T-cell (primary cell): ENCODE measurements around the gene WDR86. TPM values are rescaled to one million over a fixed set of nuclear protein-coding genes. Genes with fewer than 3 reads are reported as not detected.

Source experiments
- ATAC-seq, 4 experiments: fragments of 200-7000 bp in 3 of 4; fragments of 150-1000 bp in 1 of 4; cut with Tn5 transposase; replicated peaks in 1 of 4; 1 replicate in 3 of 4; 2 replicates in 1 of 4; pipeline ENCODE4 v1.10.0; 2021; ENCODE audit warnings: moderate library complexity in 3 of 4, mild to moderate bottlenecking in 2 of 4, moderate number of reproducible peaks in 1 of 4
- CTCF ChIA-PET, 2 donors: fragments of 300-600 bp; sonication (Branson Sonifier 250); formaldehyde crosslinking; loops; one replicate each; lab custom pipeline; 2022; ENCODE audit warnings: antibody characterized with exemption in 2 of 2; lab: Charles Lee
- POLR2A ChIA-PET, 2 donors: fragments of 300-600 bp; sonication (Branson Sonifier 250); formaldehyde crosslinking; loops; one replicate each; lab custom pipeline; 2022; ENCODE audit warnings: antibody characterized with exemption in 2 of 2; lab: Charles Lee
- DNase-seq, 35 experiments: peaks; one replicate each; pipeline versions ENCODE4 v3.0.0 to v3.0.0-alpha.2; 2013 to 2023
- H3K27ac ChIP-seq: one replicate; pipeline ENCODE4 v1.5.1; 2013; ENCODE audit warnings: low read length
- H3K27me3 ChIP-seq, 2 experiments: replicated peaks in 1 of 2; 1 replicate in 1 of 2; 2 replicates in 1 of 2; pipeline versions ENCODE4 v1.6.1 to v1.7.0; 2013; ENCODE audit warnings: low read length in 1 of 2, mixed read lengths in 1 of 2; ENCODE audit not compliant: control insufficient read depth in 2 of 2, insufficient read depth in 2 of 2; ENCODE audit errors: extremely low read depth in 1 of 2
- H3K36me3 ChIP-seq, 2 donors: 1 replicate in 1 of 2; 2 replicates in 1 of 2; pipeline versions ENCODE4 v1.6.1 to v1.7.0; 2013; ENCODE audit warnings: low read length in 1 of 2; ENCODE audit not compliant: control insufficient read depth in 2 of 2, insufficient read depth in 1 of 2; ENCODE audit errors: extremely low read depth in 1 of 2
- H3K4me1 ChIP-seq, 2 experiments: 1 replicate in 1 of 2; 2 replicates in 1 of 2; pipeline versions ENCODE4 v1.6.1 to v1.7.0; 2013; ENCODE audit warnings: low read length in 2 of 2, mixed read lengths in 1 of 2; ENCODE audit not compliant: insufficient read depth in 2 of 2, control insufficient read depth in 1 of 2; ENCODE audit errors: extremely low read depth in 1 of 2
- H3K4me3 ChIP-seq, 2 donors: 1 replicate in 1 of 2; 2 replicates in 1 of 2; pipeline versions ENCODE4 v1.5.1 to v1.7.0; 2013; ENCODE audit warnings: mild to moderate bottlenecking in 2 of 2, low read length in 1 of 2, moderate library complexity in 1 of 2; ENCODE audit not compliant: control insufficient read depth in 1 of 2; ENCODE audit errors: extremely low read depth in 1 of 2
- H3K9me3 ChIP-seq: 2 replicates; pipeline ENCODE4 v1.7.0; 2013
- H3K27ac Mint-ChIP-seq, 2 donors: one replicate each; pipeline ENCODE4 v1.8.0; 2020 to 2021; ENCODE audit warnings: mild to moderate bottlenecking in 2 of 2, mixed read lengths in 2 of 2
- H3K27me3 Mint-ChIP-seq, 2 donors: one replicate each; pipeline ENCODE4 v1.8.0; 2021 to 2022; ENCODE audit warnings: mixed read lengths in 2 of 2
- H3K36me3 Mint-ChIP-seq: one replicate; pipeline ENCODE4 v1.8.0; 2021; ENCODE audit warnings: mixed read lengths
- H3K4me1 Mint-ChIP-seq, 3 donors: one replicate each; pipeline ENCODE4 v1.8.0; 2020 to 2022; ENCODE audit warnings: mixed read lengths in 3 of 3, mild to moderate bottlenecking in 1 of 3
- H3K4me3 Mint-ChIP-seq, 3 donors: one replicate each; pipeline ENCODE4 v1.8.0; 2020 to 2022; ENCODE audit warnings: mild to moderate bottlenecking in 3 of 3, mixed read lengths in 3 of 3, moderate library complexity in 3 of 3
- H3K9me3 Mint-ChIP-seq, 3 donors: one replicate each; pipeline ENCODE4 v1.8.0; 2020 to 2022; ENCODE audit warnings: mixed read lengths in 3 of 3
- WGBS: methylation state at CpG from one replicate; pipeline ENCODE4 v1.1.5; 2013; ENCODE audit warnings: missing lambda C conversion rate; ENCODE audit not compliant: insufficient coverage; 5-methylcytosine and 5-hydroxymethylcytosine counted together
- total RNA-seq, 35 experiments: library from RNA in 6 of 35; stranded (reverse) in 6 of 35; fragments of 120-200 nt in 1 of 35; gene quantifications; one replicate each; pipeline versions ENCODE4 v1.2.1 to v1.2.4 and lab custom pipeline; 2013 to 2026

Gene WDR86
- total RNA-seq, 5 donors from 2014 or later (not counting 1 experiment from before 2014, with no cell fraction given), result 3.1 to 26.0 (median 10.1) TPM

- ATAC-seq, result no peak
- H3K27ac Mint-ChIP-seq, result no peak overlapping the region
- H3K9me3 Mint-ChIP-seq, result no peaks in the 10 kb centered on the region
- no CpG with 5 or more reads among the region's 1 CpG for WGBS
- peaks cover 7 to 8% (median 8%) of the 10 kb centered on the region in 3 donors for H3K4me1 Mint-ChIP-seq
- H3K27me3 ChIP-seq, result no peaks in the 10 kb centered on the region
- no peaks in the 10 kb centered on the region for H3K27me3 Mint-ChIP-seq
- H3K4me3 Mint-ChIP-seq, result no peak overlapping the region
- H3K4me3 ChIP-seq, result no peak overlapping the region
- ChIA-PET CTCF (interaction anchor here in 1 of 2 donors (1.0 kb wide), 1 partner anchor 11 kb away, joined by 4 read pairs; no protein-coding TSS in a partner anchor), POLR2A (no interaction called here)
- H3K4me1 ChIP-seq, result peaks cover 2 to 3% of the 10 kb centered on the region in 2 experiments
- no peak overlapping the region for H3K27ac ChIP-seq
- H3K36me3 Mint-ChIP-seq, result peaks cover 48% of the 10 kb centered on the region
- H3K9me3 ChIP-seq, result no peaks in the 10 kb centered on the region
- no peak for DNase-seq
- H3K36me3 ChIP-seq, result peaks cover 0 to 60% of the 10 kb centered on the region in 2 donors
These were observed 46.7 kb downstream of the WDR86 start for GRCh38 chr7:151363182-151363581.

- no peak overlapping the region for H3K27ac ChIP-seq
- H3K27me3 ChIP-seq, result no peaks in the 10 kb centered on the region
- no peaks in the 10 kb centered on the region for H3K9me3 ChIP-seq
- no peak for ATAC-seq
- H3K27ac Mint-ChIP-seq, result no peak overlapping the region
- 100% methylated on average over 1 of the region's 3 CpGs for WGBS
- no peaks in the 10 kb centered on the region for H3K27me3 Mint-ChIP-seq
- no peak overlapping the region for H3K4me3 ChIP-seq
- POLR2A ChIA-PET, result interaction anchor here (0.8 kb wide), 2 partner anchors 9 to 69 kb away, joined by 4 to 5 read pairs; no protein-coding TSS in a partner anchor
- H3K36me3 ChIP-seq, result peaks cover 6 to 59% of the 10 kb centered on the region in 2 donors
- peaks cover 50% of the 10 kb centered on the region for H3K36me3 Mint-ChIP-seq
- H3K4me1 Mint-ChIP-seq, result peaks cover 2 to 4% (median 4%) of the 10 kb centered on the region in 3 donors
- CTCF ChIA-PET, result no interaction called here
- H3K4me3 Mint-ChIP-seq, result no peak overlapping the region
- no peak for DNase-seq
- no peaks in the 10 kb centered on the region for H3K9me3 Mint-ChIP-seq
- H3K4me1 ChIP-seq, result peaks cover 0 to 2% of the 10 kb centered on the region in 2 experiments
These were observed 48.5 kb downstream of the WDR86 start for GRCh38 chr7:151361193-151361959.

- no peak for ATAC-seq
- WGBS, result no CpG with 5 or more reads among the region's 5 CpGs
- peaks cover 41% of the 10 kb centered on the region for H3K36me3 Mint-ChIP-seq
These were observed 57.3 kb downstream of the WDR86 start for GRCh38 chr7:151352512-151352911.

GRCh38 chr7:151351967-151352366 lies 57.9 kb downstream of the WDR86 start:
- Mint-ChIP-seq H3K36me3 (peaks cover 41% of the 10 kb centered on the region), H3K4me1 (peaks cover 56 to 61% (median 56%) of the 10 kb centered on the region in 3 donors)
- POLR2A ChIA-PET, result interaction anchor here (0.6 to 0.9 kb wide), 4 partner anchors 8 to 639 kb away, joined by 3 to 5 read pairs (median 3); partner anchors contain the start of gene NUB1 (in 1 of the 2)

More at GRCh38 chr7:151352512-151352911, 57.3 kb downstream of the WDR86 start:
- no peak overlapping the region for H3K4me3 ChIP-seq
- H3K27ac Mint-ChIP-seq, result peak overlapping the region; percentile 86 to 91
- H3K9me3 Mint-ChIP-seq, result no peaks in the 10 kb centered on the region
- DNase-seq, result no peak
- peaks cover 28 to 37% of the 10 kb centered on the region in 2 experiments for H3K4me1 ChIP-seq
- peaks cover 13 to 51% of the 10 kb centered on the region in 2 donors for H3K36me3 ChIP-seq
- peak overlapping the region; percentile 98 for H3K27ac ChIP-seq
- H3K4me1 Mint-ChIP-seq, result peaks cover 54 to 60% (median 56%) of the 10 kb centered on the region in 3 donors
- CTCF ChIA-PET, result interaction anchor here (0.5 to 5.7 kb wide), 20 partner anchors 9 to 122 kb away, joined by 3 to 59 read pairs (median 4); partner anchors contain the start of gene NUB1 (in 1 of the 2)
- peak overlapping the region in 1 of 3 donors; percentile 78 for H3K4me3 Mint-ChIP-seq
- H3K27me3 ChIP-seq, result no peaks in the 10 kb centered on the region
- no peaks in the 10 kb centered on the region for H3K27me3 Mint-ChIP-seq
- POLR2A ChIA-PET, result interaction anchor here (0.6 to 0.9 kb wide), 6 partner anchors 8 to 640 kb away, joined by 3 to 5 read pairs (median 3); partner anchors contain the start of gene NUB1 (in 1 of the 2)
- H3K9me3 ChIP-seq, result no peaks in the 10 kb centered on the region

GRCh38 chr7:151351027-151351426 lies 58.8 kb downstream of the WDR86 start:
- CTCF ChIA-PET, result interaction anchor here (0.8 to 5.7 kb wide), 11 partner anchors 8 to 407 kb away, joined by 3 to 59 read pairs (median 7); partner anchors contain the start of gene NUB1 (in 1 of the 2)
- H3K27me3 ChIP-seq, result no peaks in the 10 kb centered on the region
- DNase-seq (peak in 3 of 35 experiments; percentile 20 to 44 (median 26)), ATAC-seq (no peak)
- Mint-ChIP-seq H3K27ac (peak overlapping the region; percentile 86 to 91), H3K4me1 (peaks cover 56 to 65% (median 61%) of the 10 kb centered on the region in 3 donors), H3K27me3 (no peaks in the 10 kb centered on the region), H3K4me3 (peak overlapping the region; percentile 17 to 78 (median 60)), H3K36me3 (peaks cover 44% of the 10 kb centered on the region), H3K9me3 (no peaks in the 10 kb centered on the region)
- no peaks in the 10 kb centered on the region for H3K9me3 ChIP-seq
- POLR2A ChIA-PET, result interaction anchor here in 1 of 2 donors (0.6 kb wide), 1 partner anchor 380 kb away, joined by 3 read pairs; no protein-coding TSS in a partner anchor
- no peak overlapping the region for H3K4me3 ChIP-seq
- H3K36me3 ChIP-seq, result peaks cover 7 to 52% of the 10 kb centered on the region in 2 donors
- H3K4me1 ChIP-seq, result peaks cover 28 to 37% of the 10 kb centered on the region in 2 experiments
- 57% methylated on average over 5 of the region's 8 CpGs for WGBS
- H3K27ac ChIP-seq, result peak overlapping the region; percentile 98

More at GRCh38 chr7:151351967-151352366, 57.9 kb downstream of the WDR86 start:
- Mint-ChIP-seq H3K4me3 (peak overlapping the region; percentile 45 to 78 (median 56)), H3K27me3 (no peaks in the 10 kb centered on the region), H3K27ac (peak overlapping the region; percentile 86 to 91), H3K9me3 (no peaks in the 10 kb centered on the region)
- WGBS, result 16% methylated on average over 4 of the region's 6 CpGs
- H3K9me3 ChIP-seq, result no peaks in the 10 kb centered on the region
- ATAC-seq, result peak; percentile 39 to 75 (median 44)
- peaks cover 28 to 37% of the 10 kb centered on the region in 2 experiments for H3K4me1 ChIP-seq
- no peaks in the 10 kb centered on the region for H3K27me3 ChIP-seq
- peak; percentile 21 to 83 (median 66) for DNase-seq
- peak overlapping the region; percentile 98 for H3K27ac ChIP-seq
- CTCF ChIA-PET, result interaction anchor here (0.5 to 5.7 kb wide), 24 partner anchors 9 to 407 kb away, joined by 3 to 59 read pairs (median 4); partner anchors contain the start of gene NUB1 (in 1 of the 2)
- H3K36me3 ChIP-seq, result peaks cover 7 to 51% of the 10 kb centered on the region in 2 donors
- no peak overlapping the region for H3K4me3 ChIP-seq

- DNase-seq (peak in 1 of 35 experiments; percentile 7), ATAC-seq (peak in 3 of 4 experiments; percentile 28 to 44 (median 39))
- no peaks in the 10 kb centered on the region for H3K27me3 Mint-ChIP-seq
- peak overlapping the region; percentile 98 for H3K27ac ChIP-seq
- peak overlapping the region; percentile 78 to 82 (median 80) for H3K4me3 Mint-ChIP-seq
- peak overlapping the region; percentile 97 to 98 for H3K27ac Mint-ChIP-seq
- H3K4me1 ChIP-seq, result peaks cover 28 to 34% of the 10 kb centered on the region in 2 experiments
- peaks cover 51 to 68% (median 59%) of the 10 kb centered on the region in 3 donors for H3K4me1 Mint-ChIP-seq
- CTCF ChIA-PET, result interaction anchor here in 1 of 2 donors (0.6 to 5.7 kb wide), 4 partner anchors 8 to 185 kb away, joined by 3 to 59 read pairs (median 5); partner anchors contain the start of gene NUB1
- H3K36me3 ChIP-seq, result peaks cover 0 to 46% of the 10 kb centered on the region in 2 donors
- WGBS, result 35% methylated on average over 3 of the region's 5 CpGs
- peak overlapping the region; percentile 57 to 70 for H3K4me3 ChIP-seq
- H3K27me3 ChIP-seq, result no peaks in the 10 kb centered on the region
- POLR2A ChIA-PET, result interaction anchor here in 1 of 2 donors (1.0 kb wide), 1 partner anchor 9 kb away, joined by 6 read pairs; no protein-coding TSS in a partner anchor
- no peaks in the 10 kb centered on the region for H3K9me3 Mint-ChIP-seq
- peaks cover 40% of the 10 kb centered on the region for H3K36me3 Mint-ChIP-seq
- H3K9me3 ChIP-seq, result no peaks in the 10 kb centered on the region
These were observed 60.4 kb downstream of the WDR86 start for GRCh38 chr7:151349507-151349853.
